Heart left ventricle (tissue), 13 donors: ENCODE data around the gene IL32.

Experiments used
- POLR2A ChIP-seq, 2 donors: fragments of 450-650 bp; IDR thresholded peaks; one replicate each; pipeline ENCODE4 v1.6.1; 2017; ENCODE audit warnings: antibody characterized with exemption in 2 of 2, mild to moderate bottlenecking in 2 of 2, moderate library complexity in 2 of 2
- TF ChIP-seq, protein P1 (sequence below), 12 donors: fragments of 200-600 bp; sonication (generic) in 4 of 12; IDR thresholded peaks; one replicate each; pipeline versions ENCODE4 v1.5.0 to v1.8.0; 2018 to 2022; ENCODE audit warnings: antibody characterized with exemption in 12 of 12, mild to moderate bottlenecking in 5 of 12
- donor health status: ischemic (EF 13 %, LVEDD 7.1; RV severe dilation, severe dysfunction).
- donor health status: DM: no; HTN: yes; CAD: no.
- donor health status: DM: no; HTN: no; CAD: no.
- donor health status: ischemic (EF 25% LVEDD 6.9; RV normal size, moderate dysfunction).
- donor health status: ischemic (EF 25% LVEDD 5.7; RV mildly dilated, moderate dysfunction).
- donor health status: ischemic (EF 35%, LVEDD 5.7; RV mildly dilated, moderate dysfunction).
- donor health status: nonischemic (EF 11% LVEDD 7.7; RV severe dilation, severe dysfunction).
- donor health status: DM: yes; HTN: yes; CAD: no.
- donor health status: PGD.
- donor health status: ischemic (EF 29% LVEDD 5.4; RV normal size, mild dysfunction).
- donor health status: nonischemic (EF 23%, LVEDD 6.1; RV moderate dilation, normal function).

DNA sequence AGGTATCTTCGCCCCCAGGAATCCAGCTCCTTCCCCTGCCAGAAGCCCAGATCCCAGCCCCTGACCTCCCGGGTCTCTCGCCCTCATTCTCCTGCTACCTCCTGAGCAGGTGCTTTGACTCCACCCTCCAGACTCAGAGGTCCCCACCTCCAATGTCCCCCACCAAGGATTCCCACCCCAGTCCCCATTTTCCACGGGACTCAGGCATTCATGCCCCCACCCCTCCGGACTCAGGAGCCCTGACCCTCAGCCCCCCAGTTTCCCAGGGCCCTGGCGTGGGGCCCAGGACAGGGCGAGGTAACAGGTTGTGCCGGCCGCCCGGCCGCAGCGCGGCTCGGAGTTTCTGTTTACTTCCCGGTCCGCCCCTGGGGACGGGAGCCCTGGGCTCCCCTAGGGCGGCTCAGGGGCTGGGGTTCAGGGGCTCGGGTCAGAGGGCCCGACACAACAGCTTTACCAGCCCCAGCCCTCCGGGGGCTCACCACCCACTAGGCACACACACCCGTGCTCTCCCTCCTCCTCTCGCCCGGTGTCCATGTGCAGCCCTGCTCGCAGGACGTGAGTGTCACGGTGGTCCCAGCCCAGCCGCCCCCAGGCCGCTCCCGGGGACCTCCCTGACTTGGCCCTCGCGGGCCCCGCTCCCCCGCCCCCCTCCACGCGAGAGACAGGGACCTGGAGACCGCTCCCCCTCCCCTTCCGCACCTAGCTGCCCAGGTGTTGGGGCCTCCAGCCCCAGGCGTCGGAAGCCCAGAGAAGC lies 29.3 kb upstream of the IL32 start:
- no peak for TF ChIP-seq POLR2A (IDR thresholded peaks at IDR 0.05)
- TF ChIP-seq, protein P1, sequence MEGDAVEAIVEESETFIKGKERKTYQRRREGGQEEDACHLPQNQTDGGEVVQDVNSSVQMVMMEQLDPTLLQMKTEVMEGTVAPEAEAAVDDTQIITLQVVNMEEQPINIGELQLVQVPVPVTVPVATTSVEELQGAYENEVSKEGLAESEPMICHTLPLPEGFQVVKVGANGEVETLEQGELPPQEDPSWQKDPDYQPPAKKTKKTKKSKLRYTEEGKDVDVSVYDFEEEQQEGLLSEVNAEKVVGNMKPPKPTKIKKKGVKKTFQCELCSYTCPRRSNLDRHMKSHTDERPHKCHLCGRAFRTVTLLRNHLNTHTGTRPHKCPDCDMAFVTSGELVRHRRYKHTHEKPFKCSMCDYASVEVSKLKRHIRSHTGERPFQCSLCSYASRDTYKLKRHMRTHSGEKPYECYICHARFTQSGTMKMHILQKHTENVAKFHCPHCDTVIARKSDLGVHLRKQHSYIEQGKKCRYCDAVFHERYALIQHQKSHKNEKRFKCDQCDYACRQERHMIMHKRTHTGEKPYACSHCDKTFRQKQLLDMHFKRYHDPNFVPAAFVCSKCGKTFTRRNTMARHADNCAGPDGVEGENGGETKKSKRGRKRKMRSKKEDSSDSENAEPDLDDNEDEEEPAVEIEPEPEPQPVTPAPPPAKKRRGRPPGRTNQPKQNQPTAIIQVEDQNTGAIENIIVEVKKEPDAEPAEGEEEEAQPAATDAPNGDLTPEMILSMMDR (IDR thresholded peaks at IDR 0.05), result no peak
